Inferior parietal cortex (tissue), 1 donor: ENCODE data around the gene CTDP1.

ENCODE experiments used
- DNase-seq: peaks from one replicate; pipeline ENCODE4 v3.0.0-alpha.2; 2016; ENCODE audit errors: extremely low spot score

The CTDP1 gene

DNA sequence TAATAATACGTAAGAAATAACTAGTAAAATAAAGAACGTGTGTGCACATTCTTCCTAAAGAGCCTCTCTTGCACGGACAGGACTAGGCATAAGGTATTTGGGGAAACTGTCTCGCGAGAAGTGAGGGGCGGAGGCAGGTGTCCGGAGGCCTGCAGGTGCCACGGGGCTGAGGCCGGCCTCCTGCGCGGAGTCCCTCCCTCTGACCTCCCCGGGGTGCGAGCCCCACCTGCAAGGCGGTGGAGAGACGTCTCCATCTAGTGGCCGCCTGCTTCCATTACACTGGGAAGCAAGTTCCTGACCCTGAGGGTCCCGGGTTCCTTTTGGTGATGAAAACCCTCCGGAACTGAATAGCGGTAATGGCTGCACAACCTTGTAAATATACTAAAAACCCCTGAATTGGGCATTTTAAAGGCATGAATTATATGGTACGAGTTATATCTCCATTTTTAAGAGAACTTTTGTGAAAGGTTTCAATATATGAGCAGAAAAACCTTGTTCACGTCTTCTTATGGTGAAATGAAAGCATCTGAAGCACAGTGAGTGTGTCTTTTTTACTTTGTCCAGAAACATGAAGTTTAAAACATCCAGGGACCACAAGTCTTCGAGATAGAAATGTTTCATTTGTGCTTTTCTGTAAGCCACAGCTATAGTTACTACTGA lies 35.5 kb upstream of the CTDP1 start:
- peak; percentile 67 for DNase-seq

DNA sequence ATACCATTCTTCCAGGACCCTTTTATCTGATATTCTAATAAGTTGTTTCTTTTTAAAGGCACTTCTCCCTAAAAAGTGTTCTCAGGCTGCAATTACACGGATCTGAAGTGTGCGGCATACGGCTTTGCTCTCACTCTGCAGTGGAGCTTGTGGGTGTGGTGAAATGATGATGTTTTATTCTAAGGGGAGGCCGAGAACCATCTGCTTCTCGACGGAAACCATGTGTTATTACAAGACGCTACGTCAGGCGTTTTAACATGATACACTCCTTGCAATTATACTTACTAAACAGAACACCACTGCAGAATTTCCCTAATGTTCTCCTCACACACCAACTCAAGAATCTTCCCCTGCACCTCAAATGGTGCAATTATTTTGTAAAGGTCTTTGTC lies 34.9 kb upstream of the CTDP1 start:
- no peak for DNase-seq

DNA sequence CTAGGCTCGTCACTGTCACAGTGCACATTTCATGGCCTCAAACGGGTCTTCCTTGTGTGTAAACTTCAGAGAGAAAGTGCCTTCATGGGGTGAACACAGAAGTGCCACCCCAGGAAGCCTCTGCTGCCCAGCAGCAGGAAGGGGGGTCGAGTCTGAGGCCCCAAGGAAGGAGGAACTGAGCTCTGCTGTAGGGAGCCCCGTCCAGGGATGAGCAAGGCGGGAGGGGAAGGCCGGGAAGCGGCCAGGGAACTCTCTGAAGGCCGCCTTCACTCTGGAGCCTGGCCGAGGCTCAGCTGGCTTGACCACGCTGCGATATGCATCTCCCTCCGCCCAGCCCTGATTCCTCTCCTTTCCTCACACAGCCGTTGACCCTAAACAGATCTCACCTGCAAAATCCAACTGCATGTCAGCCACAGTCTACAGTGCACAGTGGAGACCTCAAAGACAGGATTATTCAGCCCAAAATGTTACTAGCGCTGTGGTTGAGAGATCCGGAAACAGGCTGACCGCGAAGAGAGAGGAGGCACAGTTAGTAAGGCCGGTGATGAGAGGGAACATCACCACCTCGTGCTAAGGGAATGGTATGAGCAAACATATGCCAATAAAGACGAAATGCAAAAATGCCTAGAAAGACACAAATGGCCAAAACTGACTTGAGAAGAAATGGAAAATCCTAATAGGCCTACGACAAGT lies 34.2 kb upstream of the CTDP1 start:
- DNase-seq = no peak

DNA sequence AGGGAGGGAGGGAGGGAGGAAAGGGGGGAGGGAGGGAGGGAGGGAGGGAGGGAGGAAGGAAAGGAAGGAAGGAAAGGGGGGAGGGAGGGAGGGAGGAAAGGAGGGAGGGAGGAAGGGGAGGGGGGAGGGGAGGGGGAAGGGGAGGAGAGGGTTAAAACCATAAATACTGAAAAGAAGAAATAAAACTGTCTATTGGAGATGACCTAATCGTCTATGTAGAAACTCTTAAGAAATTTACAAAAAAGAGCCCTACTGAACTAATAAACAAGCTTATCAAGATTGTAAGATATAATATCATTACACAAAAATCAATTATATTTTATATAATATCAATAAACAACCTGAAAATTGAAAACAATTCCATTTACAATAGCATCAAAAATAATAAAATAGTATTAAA lies 32.3 kb upstream of the CTDP1 start:
- no peak for DNase-seq

DNA sequence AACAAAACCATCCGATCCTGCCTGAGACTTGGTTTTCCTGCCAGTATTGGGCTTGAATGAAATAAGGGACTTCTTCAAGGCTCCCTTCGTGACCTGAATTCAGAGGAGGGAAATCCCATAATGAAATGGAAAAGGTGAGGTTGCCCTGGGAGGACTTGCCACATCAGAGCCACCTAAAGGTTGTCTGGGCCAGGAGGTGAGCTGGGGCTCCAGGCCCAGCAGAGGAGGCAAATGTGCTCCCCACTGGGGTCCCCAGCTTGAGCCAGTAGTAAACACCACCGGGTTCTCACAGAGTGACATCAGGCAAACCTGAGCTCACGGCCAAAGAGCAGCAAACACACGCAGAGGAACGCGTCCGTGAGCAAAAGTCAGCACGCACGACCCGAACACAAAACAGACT lies 28.6 kb upstream of the CTDP1 start:
- no peak for DNase-seq

DNA sequence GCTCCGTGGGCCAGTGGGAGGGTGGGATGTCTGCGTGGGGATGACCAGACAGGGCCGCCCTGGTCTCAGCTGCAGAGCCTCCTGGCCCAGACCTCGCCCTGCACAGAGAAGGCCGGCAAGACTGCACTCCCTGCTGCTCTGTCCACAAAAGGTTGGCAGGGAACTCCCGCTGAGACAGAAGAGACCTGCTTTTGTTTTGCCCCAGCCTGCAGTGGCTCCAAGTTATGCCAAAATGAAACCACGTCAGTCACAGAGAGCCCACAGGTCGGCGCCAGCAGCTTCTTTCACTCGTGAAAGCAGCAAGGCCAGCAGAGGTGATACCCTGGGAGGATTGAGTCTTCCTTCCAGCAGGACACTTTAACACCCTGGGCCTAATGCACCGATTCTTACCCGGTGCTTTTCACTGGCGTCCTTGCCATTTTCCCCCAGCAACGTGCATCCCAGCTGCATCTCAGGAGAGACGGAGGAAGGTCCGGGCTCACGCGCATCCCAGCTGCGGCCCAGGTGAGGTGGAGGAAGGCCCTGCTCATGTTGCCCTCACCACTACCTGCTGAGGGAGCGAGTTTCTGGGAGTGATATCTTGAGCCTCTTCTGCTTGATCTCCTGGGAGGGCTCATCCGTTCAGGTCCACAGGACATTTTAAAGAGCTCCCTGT lies 22.1 kb upstream of the CTDP1 start:
- no peak for DNase-seq

DNA sequence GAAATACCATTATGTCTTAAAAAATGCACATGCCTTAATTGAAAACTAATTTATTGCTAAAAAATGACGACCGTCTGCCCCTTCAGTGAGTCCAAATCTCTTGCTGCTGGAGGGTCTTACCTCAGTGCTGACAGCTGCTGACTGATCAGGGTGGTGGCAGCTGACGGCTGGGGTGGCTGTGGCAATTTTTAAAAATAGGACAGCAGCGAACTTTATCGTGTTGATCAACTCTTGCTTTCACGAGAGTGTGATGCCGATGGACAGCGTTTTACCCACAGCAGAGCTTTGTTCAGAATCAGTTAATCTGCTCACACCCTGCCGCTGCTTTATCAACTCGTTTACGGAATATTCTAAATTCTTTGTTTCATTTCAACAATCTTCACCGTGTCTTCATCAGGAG lies 21.2 kb upstream of the CTDP1 start:
- DNase-seq = no peak

DNA sequence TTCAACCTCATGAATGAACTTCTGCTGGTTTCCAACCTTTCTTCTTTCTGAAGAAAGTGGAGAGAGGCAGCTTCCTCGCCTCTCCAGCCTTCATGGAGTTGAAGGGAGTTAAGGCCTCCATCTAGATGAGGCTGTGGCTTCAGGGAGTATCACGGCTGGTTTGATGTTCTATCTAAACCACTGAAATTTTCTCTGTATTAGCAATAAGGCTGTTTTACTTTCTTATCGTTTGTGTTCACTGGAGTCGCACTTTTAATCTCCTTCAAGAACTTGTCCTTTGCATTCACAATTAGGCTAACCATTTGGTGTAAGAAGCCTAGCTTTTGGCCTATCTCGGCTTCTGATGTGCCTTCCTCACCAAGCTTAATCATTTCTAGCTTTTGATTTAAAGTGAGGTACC lies 19.9 kb upstream of the CTDP1 start:
- DNase-seq = no peak

DNA sequence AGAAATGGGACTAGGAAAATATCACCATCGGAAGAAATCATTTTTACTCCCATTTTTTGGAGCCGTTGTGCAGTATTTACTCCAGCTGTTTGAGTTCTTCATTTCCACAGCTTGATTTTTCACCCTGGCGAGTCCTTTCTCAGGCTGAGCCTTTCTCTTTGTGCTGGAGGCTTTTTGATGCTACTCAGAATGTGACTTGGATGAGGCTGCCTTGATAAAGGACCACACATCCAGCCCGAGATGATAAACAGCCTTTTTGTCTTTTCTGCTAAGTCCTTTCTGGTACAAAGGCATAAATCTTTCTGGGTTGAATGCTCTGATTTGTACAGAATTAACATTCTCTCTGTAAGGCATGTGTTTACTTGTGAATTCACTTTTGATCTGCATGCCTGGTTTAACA lies 17.6 kb upstream of the CTDP1 start:
- DNase-seq = no peak

DNA sequence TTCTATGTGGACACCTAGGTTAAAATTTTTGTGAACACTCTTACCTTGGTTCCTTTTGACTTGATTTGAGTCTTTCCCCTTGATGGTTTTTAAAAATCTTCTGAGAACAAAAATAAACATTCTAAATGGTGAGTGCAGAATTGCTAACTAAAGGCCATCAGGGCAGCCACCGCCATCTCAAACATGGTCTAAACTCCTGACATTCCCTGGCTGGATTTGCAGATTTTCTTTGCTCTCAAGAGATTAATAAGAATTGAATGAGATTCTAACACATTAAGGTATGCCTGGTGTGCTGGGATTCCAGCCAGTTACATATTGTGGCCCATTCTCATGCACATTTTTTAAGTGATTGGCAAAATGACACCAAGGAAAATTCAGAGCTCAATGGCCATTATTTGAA lies 17.2 kb upstream of the CTDP1 start:
- DNase-seq = no peak

DNA sequence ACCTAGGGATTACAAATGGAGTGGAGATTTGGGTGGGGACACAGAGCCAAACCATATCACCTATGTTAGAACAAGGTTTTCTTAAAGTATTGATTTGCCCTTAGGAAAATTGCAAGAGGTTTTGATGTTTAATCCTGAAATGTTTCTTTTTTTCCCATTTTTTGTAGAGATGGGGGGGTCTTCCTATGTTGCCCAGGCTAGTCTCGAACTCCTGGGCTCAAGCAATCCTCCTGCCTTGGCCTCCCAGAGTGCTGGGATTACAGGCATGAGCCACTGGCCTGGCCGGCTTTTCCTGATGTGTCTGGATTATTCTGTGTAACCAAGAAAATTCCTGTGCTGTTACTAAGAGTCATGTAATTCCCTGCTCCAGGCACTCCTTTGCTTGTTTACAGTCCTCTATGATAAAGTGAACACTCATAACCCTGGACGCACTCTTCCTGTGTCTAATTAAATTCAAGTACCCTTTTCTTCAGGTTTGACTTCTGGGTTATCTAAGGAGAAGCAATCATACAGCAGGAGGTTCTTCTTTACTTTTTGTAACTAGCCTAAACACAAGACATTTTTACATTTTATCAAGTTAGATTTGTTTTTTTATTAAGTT lies 15.0 kb upstream of the CTDP1 start:
- no peak for DNase-seq

DNA sequence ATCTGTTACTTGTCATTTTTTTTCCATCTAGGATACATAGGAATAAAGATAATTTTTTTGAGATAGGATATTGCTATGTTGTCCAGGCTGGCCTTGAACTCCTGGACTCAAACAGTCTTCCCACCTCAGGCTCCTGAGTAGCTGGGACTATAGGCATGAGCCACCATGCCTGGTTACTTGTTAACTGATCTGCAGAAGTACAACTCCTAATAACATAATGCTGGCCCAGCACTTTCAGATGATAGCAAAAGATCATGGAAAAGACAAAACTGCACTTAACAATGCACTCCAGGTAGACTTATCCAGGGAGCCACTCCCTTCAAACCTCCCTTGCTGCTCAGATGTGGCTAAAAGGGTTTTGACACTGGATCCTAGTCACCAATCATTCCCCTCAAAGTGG lies 11.4 kb upstream of the CTDP1 start:
- DNase-seq = no peak

DNA sequence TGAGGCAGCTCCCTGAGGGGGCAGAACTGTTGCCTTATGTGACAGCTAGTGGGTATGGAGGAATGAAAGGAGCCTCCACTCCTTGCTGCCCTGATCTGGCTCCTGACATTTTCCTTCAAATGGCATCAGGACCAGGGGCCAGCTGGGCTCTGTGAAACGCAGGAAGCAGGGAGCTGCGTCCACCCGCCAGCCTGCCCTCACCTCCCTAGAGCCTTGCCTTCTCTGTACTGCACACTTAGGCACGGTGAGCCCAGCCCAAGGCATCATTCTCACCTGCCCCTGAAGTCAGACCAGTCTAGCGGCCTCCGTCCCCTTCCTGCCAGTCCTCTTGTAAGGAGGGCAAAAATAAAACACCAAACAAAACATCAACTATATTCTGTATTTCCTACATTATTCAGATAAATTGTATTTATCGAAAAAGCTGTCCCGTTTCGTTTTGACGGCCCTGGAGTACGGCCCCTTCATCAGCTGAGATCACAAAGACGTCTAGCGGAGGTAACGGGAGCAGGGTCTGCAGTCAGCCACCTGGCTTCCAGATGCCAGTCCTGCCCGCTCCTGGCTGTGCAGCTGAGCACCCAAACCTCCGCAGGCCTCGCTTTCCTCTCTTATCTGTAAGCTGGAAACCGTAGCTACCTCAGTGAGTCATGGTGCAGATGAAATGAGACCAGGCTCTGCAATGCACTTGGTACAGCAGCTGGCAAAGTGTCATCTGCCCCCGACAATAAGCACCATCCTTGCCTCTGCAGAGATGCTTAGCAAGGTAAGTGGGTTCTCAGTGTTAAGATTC lies 6.9 kb upstream of the CTDP1 start:
- DNase-seq = no peak

DNA sequence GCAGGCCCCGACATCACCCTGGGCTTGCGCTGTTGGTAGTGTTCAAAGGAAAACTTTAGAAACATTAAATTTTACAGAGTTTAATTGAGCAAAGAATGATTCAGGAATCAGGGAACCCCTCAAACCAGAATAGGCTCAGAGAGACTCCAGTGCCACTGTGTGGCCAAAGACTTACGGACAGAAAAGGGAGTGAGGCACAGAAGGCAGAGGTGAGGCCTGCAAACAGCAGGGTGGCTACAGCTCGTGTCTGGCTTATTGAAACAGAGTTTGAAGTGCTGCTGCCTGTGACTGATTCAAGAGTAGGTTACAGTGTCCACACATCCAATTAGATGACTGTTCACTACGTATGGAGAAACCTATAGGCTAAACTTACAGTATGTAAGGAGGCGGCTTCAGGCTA lies 2.4 kb upstream of the CTDP1 start:
- no peak for DNase-seq

DNA sequence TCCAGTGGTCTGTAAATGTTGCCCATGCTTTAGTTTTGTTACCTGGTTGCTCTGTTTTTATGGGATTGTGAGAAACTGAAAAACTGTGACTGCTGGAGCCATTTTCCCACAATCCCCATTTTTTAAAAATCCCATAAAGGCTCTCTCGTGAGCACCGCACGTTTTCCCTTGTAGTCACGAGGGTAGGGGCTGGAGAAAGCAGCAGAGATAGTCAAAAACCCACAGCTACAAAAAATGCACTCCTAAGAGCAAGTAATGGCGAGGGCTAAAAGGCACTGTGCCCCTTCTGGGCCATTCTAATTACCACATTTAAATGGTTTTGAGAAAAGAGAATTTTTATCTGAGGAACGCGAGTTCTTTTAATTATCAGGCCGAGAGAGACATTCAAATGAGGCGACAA lies 1.8 kb upstream of the CTDP1 start:
- no peak for DNase-seq

DNA sequence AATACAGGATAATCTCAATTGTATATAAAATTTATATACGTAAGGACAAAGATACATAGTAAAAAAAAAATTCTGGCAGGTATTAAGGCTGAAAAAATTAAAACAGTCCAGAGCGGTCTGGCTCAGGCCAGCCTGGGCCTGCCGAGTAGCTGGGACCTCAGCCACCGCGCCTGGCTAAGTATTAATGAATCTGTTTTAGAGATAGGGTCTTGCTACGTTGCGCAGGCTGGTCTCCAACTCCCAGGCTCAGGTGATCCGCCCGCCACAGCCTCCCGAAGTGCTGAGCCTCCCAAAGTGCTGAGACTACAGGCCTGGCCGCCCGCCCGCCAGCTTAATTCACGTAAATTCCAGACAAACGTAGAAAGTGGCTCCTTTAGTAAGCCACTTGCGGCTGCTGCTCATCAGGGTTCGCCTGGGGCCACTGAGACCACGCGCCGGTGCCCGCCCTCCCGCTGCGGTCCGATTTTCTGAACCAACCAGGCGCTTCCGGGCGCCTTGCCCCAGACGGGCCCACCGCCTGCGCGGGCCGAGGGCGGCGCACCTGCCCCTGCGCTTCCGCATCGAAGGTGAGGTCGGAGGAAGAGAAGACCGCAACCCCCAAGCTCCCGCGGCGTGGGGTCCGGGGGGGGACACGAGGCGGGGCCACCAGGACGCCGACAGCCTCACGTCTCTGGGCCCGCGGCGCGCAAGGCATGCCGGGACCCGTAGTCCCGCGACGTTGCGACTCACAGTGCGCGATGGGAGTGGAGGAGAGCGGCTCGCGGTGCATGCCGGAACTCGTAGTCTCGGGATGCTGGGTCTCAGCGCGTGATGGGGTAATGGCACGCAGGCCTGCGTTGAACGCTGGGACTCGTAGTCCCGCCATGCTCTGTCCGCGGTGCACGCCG lies 695 bp upstream of the CTDP1 start:
- peak; percentile 98 for DNase-seq

DNA sequence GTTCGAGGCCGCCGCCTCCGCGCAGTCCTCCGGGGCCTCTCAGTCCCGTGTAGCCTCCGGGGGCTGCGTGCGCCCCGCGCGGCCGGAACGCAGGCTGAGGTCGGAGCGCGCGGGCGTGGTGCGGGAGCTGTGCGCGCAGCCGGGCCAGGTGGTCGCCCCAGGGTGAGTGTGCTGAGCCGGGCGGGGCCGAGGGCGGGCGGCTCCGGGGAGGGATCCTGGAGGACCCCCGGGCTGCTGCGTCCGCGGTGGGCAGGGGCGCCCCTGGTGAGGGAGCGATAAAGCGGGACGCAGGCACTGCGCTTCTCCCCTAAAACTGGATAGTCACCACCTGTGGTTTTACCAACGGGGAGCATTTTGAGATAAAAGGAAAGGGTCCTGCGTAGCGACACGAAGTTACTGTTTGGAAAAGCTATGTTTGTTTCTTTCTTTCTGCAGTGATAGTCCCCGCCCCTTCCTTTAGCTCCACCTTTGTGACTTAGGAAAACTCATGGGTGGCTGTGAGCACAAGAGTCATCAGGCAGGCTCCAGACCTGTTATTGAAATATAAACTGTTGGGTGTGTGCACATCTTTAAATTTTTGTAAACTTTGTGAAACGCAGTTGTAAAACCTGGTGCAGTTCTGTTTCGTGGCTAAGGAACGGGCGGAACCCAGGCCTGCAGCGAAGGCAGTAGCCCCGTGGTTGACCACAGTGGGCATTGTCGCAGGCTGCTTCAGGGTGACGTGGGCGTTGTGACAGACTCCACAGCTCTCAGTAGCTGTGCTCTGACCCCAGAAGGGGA lies 687 bp downstream of the CTDP1 start:
- no peak for DNase-seq

DNA sequence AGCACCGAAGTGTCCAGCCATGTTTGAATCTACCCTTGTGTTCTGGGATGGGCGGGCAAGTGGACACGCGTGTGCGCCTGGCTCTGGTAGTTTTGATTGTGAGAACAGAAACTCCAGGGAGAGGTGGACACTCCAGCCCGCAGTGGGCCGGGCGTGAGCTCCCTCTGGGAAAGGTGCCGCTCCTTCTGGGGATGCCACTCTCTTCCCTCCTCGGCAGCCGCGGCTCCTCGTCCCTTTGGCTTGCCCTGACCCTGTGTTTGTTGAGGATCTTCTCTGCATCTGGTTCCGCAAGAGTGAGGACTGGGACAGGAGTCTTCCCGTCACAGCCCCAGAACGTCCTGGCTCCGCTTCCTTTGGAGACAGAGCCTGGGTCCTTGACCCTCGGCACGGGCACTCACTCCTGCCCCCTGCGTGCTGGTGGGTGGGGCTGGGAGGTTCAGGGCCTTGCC lies 1.3 kb downstream of the CTDP1 start:
- DNase-seq = no peak

DNA sequence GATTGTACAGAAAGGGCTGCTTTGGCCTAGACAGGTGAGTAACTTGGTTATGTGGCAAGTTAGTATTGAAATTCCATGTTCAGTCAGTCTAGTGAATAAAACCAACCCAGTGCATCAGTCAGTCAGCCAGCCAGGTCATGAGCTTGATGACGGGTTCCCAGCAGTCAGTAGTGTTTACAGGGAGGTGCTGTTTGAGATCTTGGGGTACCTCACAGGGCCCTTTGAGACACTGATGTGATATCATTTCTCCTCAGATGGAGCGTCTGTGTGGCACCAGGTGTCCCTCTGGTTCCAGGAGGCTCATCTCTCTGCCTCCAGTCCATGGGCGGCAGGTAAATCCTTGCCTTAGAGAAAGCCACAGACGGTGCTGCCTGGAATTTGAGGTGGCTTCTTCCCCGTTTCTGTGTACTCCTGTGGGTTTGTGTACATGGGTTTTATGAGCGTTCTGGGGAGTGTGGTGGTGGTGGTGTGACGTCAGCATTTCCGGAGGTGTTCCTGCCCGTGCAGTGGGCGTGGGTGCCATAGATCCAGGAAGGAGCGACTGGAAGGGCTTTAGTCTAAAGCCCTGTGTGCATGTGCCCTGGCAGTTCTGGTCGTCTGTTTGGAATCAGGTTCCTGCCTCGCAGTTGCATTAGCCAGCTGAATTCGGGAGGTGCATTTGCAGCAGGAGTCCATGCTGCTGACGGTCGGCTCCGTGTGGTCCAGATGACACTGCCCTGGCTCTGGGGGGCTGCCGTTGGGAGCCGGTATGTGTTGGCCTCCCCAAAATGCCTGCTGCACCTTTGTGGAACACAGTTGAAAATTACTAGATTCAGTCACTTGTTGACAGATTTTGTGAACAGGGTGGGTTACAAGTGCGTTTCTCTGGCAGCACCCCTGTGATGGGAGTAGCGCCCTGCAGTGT lies 2.1 kb downstream of the CTDP1 start:
- no peak for DNase-seq
